HFF-Myc (cell line): ENCODE data around the gene ACVR1C.

Experiments used
- DNase-seq: peaks from one replicate; pipeline ENCODE4 v3.0.0-alpha.2; 2011; ENCODE audit warnings: low read depth; ENCODE audit errors: extremely low read depth
- H3K4me3 ChIP-seq: replicated peaks from 2 replicates; pipeline ENCODE4 v1.5.1; 2011; ENCODE audit warnings: low read depth, mild to moderate bottlenecking, control low read depth, low read length
- TF ChIP-seq, protein P1 (sequence below): IDR thresholded peaks from 2 replicates; pipeline ENCODE4 v1.5.1; 2012; ENCODE audit warnings: mild to moderate bottlenecking, low read depth, low read length, control low read depth; ENCODE audit errors: missing control alignments

ACVR1C gene

GRCh38 chr2:157657101-157657500 lies 28.4 kb upstream of the ACVR1C start:
- DNase-seq, result no peak
- TF ChIP-seq, protein P1, sequence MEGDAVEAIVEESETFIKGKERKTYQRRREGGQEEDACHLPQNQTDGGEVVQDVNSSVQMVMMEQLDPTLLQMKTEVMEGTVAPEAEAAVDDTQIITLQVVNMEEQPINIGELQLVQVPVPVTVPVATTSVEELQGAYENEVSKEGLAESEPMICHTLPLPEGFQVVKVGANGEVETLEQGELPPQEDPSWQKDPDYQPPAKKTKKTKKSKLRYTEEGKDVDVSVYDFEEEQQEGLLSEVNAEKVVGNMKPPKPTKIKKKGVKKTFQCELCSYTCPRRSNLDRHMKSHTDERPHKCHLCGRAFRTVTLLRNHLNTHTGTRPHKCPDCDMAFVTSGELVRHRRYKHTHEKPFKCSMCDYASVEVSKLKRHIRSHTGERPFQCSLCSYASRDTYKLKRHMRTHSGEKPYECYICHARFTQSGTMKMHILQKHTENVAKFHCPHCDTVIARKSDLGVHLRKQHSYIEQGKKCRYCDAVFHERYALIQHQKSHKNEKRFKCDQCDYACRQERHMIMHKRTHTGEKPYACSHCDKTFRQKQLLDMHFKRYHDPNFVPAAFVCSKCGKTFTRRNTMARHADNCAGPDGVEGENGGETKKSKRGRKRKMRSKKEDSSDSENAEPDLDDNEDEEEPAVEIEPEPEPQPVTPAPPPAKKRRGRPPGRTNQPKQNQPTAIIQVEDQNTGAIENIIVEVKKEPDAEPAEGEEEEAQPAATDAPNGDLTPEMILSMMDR, result no peak
- H3K4me3 ChIP-seq, result no peak overlapping the region

DNA sequence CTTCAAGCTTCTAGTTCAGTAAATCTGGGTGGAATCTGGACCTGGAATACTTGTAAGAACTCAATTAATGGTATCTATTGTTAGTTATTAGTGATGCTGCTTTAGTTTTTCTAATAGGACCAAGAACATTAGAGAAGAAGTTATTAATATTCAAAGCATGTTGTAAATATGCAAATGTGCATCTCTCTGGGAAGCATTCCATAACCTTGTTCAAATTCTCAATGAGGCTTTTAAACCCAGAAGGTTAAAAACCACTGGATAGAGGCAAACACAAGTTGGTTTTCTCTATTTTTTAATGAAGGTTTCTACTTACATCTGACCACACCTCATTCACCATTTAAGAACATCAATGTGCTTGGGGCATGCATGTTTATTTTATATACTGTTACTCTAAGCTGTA lies 16.1 kb upstream of the ACVR1C start:
- TF ChIP-seq, protein P1, result no peak
- no peak overlapping the region for H3K4me3 ChIP-seq
- DNase-seq, result no peak

GRCh38 chr2:157631861-157632260 lies 3.2 kb upstream of the ACVR1C start:
- DNase-seq, result no peak
- no peak overlapping the region for H3K4me3 ChIP-seq
- TF ChIP-seq, protein P1, result no peak

GRCh38 chr2:157627594-157628476 lies 829 bp downstream of the ACVR1C start:
- TF ChIP-seq, protein P1, result no peak
- no peak for DNase-seq
- H3K4me3 ChIP-seq, result peak overlapping the region; percentile 37

DNA sequence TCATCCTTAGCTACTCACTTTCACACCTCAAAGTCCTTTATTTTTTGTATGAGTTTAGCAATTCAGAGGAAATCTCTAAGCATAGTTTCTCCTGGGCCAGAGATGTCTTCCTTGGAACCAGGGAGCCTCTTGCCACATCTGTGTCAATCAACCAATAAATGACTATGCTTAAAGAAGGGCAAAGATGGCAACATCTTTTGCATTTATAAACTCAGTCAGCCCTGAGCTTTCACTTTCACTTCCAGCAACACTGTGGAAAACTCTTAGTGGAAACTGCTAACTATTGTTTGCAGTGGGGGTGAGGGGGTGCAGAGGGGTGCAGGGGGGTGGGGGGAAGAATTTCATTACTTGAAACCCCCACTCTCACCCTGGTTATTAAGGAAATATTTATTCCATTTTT lies 3.4 kb downstream of the ACVR1C start:
- no peak for DNase-seq
- no peak overlapping the region for H3K4me3 ChIP-seq
- TF ChIP-seq, protein P1, result no peak

DNA sequence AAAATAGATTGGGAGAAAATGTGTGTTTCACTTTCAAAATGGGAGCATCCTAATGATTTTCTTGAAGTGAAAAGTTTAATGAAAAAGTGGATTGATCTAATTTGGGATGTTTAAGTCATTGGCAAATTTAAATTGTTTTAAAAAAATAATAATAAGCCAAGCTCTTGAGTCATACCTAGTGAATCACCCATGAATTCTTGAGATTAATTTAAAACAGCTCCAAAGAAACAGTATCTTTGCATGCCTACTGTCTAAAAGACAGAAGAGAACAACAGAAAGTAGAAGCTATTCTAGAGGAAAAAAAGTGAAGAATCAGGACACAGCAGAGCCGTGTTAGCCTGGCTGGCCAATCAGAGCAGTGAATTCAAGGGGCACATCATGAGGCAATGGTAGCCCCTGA lies 7.7 kb downstream of the ACVR1C start:
- H3K4me3 ChIP-seq, result no peak overlapping the region
- DNase-seq, result no peak
- TF ChIP-seq, protein P1, result no peak

- no peak for DNase-seq
- TF ChIP-seq, protein P1, result no peak
- no peak overlapping the region for H3K4me3 ChIP-seq
These were observed 16.9 kb downstream of the ACVR1C start for GRCh38 chr2:157611726-157612125.
